Prostate gland (tissue), 2 donors: ENCODE data around the gene GNAS-AS1.

Source experiments
- POLR2AphosphoS5 ChIP-seq: sonication (generic); formaldehyde crosslinking; IDR thresholded peaks from one replicate; pipeline ENCODE4 v1.6.1; 2017; ENCODE audit warnings: antibody characterized with exemption
- TF ChIP-seq, protein P1 (sequence below), 4 experiments: fragments of 200-600 bp in 2 of 4; fragments of 450-650 bp in 2 of 4; sonication (generic) in 2 of 4; IDR thresholded peaks; 1 replicate in 3 of 4; 2 replicates in 1 of 4; pipeline ENCODE4 v1.5.1; 2016 to 2019; ENCODE audit warnings: antibody characterized with exemption in 4 of 4, mild to moderate bottlenecking in 2 of 4, moderate library complexity in 2 of 4

DNA sequence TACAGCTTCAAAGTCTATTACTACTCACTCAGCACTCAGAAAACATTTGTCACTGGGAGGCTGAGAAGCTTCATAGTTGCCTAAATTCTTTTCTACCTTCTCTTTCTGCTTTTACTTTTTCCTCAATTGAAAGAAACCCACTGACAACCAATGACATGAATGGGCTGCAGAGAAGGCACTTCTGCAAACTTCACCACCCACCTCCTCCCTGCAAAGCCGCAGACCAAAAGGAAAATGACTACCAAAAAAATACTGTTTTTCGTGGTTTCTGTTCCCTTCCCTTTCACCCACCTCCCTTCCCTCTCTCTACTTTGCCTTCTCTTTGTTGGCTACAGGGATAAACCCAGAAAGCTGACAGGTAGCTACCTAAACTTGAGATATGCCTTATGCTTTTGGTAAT lies 3.2 kb downstream of the GNAS-AS1 start:
- TF ChIP-seq, protein P1, sequence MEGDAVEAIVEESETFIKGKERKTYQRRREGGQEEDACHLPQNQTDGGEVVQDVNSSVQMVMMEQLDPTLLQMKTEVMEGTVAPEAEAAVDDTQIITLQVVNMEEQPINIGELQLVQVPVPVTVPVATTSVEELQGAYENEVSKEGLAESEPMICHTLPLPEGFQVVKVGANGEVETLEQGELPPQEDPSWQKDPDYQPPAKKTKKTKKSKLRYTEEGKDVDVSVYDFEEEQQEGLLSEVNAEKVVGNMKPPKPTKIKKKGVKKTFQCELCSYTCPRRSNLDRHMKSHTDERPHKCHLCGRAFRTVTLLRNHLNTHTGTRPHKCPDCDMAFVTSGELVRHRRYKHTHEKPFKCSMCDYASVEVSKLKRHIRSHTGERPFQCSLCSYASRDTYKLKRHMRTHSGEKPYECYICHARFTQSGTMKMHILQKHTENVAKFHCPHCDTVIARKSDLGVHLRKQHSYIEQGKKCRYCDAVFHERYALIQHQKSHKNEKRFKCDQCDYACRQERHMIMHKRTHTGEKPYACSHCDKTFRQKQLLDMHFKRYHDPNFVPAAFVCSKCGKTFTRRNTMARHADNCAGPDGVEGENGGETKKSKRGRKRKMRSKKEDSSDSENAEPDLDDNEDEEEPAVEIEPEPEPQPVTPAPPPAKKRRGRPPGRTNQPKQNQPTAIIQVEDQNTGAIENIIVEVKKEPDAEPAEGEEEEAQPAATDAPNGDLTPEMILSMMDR (IDR thresholded peaks at IDR 0.05) = no peak
- no peak for TF ChIP-seq POLR2AphosphoS5
